Loucy (cell line): ENCODE data around the gene MAN1C1.

Source experiments
- H2AFZ ChIP-seq: fragments of 200-600 bp; sonication (generic); 2 replicates; pipeline ENCODE4 v1.6.0; 2016; ENCODE audit warnings: antibody characterized with exemption, mild to moderate bottlenecking, low read length, moderate library complexity
- H3F3A ChIP-seq: fragments of 200-600 bp; 2 replicates; pipeline ENCODE4 v1.6.0; 2016; ENCODE audit warnings: antibody characterized with exemption, low read depth, mild to moderate bottlenecking
- H3K27me3 ChIP-seq: fragments of 200-600 bp; sonication (generic); 2 replicates; pipeline ENCODE4 v1.6.1; 2014; ENCODE audit warnings: low read length, mild to moderate bottlenecking; ENCODE audit not compliant: insufficient read depth, poor library complexity, severe bottlenecking
- H3K36me3 ChIP-seq: fragments of 200-600 bp; sonication (generic); 2 replicates; pipeline ENCODE4 v1.6.1; 2016; ENCODE audit warnings: low read length; ENCODE audit not compliant: insufficient read depth
- H3K4me1 ChIP-seq: fragments of 200-600 bp; sonication (generic); 2 replicates; pipeline ENCODE4 v1.5.1; 2014; ENCODE audit warnings: low read length, mild to moderate bottlenecking; ENCODE audit not compliant: insufficient read depth, poor library complexity, severe bottlenecking
- H3K4me2 ChIP-seq: fragments of 200-600 bp; sonication (generic); 2 replicates; pipeline ENCODE4 v1.6.0; 2014; ENCODE audit warnings: antibody characterized with exemption, low read length, low read depth, mild to moderate bottlenecking; ENCODE audit not compliant: poor library complexity, severe bottlenecking
- H3K4me3 ChIP-seq: fragments of 200-600 bp; sonication (generic); 2 replicates; pipeline ENCODE4 v1.5.1; 2014; ENCODE audit warnings: low read length, mild to moderate bottlenecking, mixed read lengths; ENCODE audit not compliant: poor library complexity, severe bottlenecking
- H3K79me2 ChIP-seq: fragments of 200-600 bp; sonication (generic); 2 replicates; pipeline ENCODE4 v1.6.1; 2014; ENCODE audit warnings: low read length; ENCODE audit not compliant: insufficient read depth
- H3K9ac ChIP-seq: fragments of 200-600 bp; sonication (generic); 2 replicates; pipeline ENCODE4 v1.6.0; 2014; ENCODE audit warnings: mild to moderate bottlenecking, low read depth, low read length, moderate library complexity; ENCODE audit not compliant: poor library complexity, severe bottlenecking
- H3K9me2 ChIP-seq: fragments of 200-600 bp; sonication (generic); replicated peaks from 2 replicates; pipeline ENCODE4 v1.6.1; 2016; ENCODE audit warnings: low read depth, low read length, mixed read lengths
- H3K9me3 ChIP-seq: fragments of 200-600 bp; sonication (generic); 2 replicates; pipeline ENCODE4 v1.6.1; 2014; ENCODE audit warnings: mild to moderate bottlenecking, antibody characterized with exemption, low read length, low read depth; ENCODE audit not compliant: insufficient read depth
- H4K20me1 ChIP-seq: fragments of 200-600 bp; sonication (generic); 2 replicates; pipeline ENCODE4 v1.6.0; 2014; ENCODE audit warnings: antibody characterized with exemption, low read length, mild to moderate bottlenecking; ENCODE audit not compliant: insufficient read depth, poor library complexity, severe bottlenecking
- CTCF ChIP-seq: fragments of 200-600 bp; sonication (generic); conservative IDR thresholded peaks from 2 replicates; pipeline ENCODE4 v1.5.1; 2014; ENCODE audit warnings: mild to moderate bottlenecking, antibody characterized with exemption, low read length
- EZH2phosphoT487 ChIP-seq: fragments of 200-600 bp; IDR thresholded peaks from 2 replicates; pipeline ENCODE4 v1.6.1; 2018; ENCODE audit warnings: antibody characterized with exemption, mild to moderate bottlenecking, moderate library complexity, borderline replicate concordance

MAN1C1 gene

GRCh38 chr1:25766721-25767436, 150.3 kb downstream of the MAN1C1 start:
- no peaks in the 10 kb centered on the region for H3K79me2 ChIP-seq
- H3K4me2 ChIP-seq: peak overlapping the region; percentile 61
- H3K36me3 ChIP-seq: no peaks in the 10 kb centered on the region
- H3K4me1 ChIP-seq: peaks cover 35% of the 10 kb centered on the region
- TF ChIP-seq EZH2phosphoT487 (no peak), CTCF (no peak)
- peaks cover 17% of the 10 kb centered on the region for H3K27me3 ChIP-seq
- H3K4me3 ChIP-seq: peak overlapping the region; percentile 27
- H3K9ac ChIP-seq: peak overlapping the region; percentile 22
- 0 out of 2 replicates have a peak, but pooled peaks cover 3% of the 10 kb centered on the region for H3F3A ChIP-seq
- no peak overlapping the region for H2AFZ ChIP-seq
- no peaks in the 10 kb centered on the region for H3K9me2 ChIP-seq
- no peaks in the 10 kb centered on the region for H3K9me3 ChIP-seq
- H4K20me1 ChIP-seq: no peaks in the 10 kb centered on the region

- H3K4me1 ChIP-seq: peaks cover 36% of the 10 kb centered on the region
- no peak overlapping the region for H3K9ac ChIP-seq
- no peak overlapping the region for H2AFZ ChIP-seq
- H4K20me1 ChIP-seq: no peaks in the 10 kb centered on the region
- H3K36me3 ChIP-seq: no peaks in the 10 kb centered on the region
- H3K4me2 ChIP-seq: no peak overlapping the region
- 0 out of 2 replicates have a peak, but pooled peaks cover 3% of the 10 kb centered on the region for H3F3A ChIP-seq
- peaks cover 23% of the 10 kb centered on the region for H3K27me3 ChIP-seq
- H3K9me2 ChIP-seq: no peaks in the 10 kb centered on the region
- TF ChIP-seq CTCF (no peak), EZH2phosphoT487 (no peak)
- H3K79me2 ChIP-seq: no peaks in the 10 kb centered on the region
- no peaks in the 10 kb centered on the region for H3K9me3 ChIP-seq
- no peak overlapping the region for H3K4me3 ChIP-seq
Measured at GRCh38 chr1:25767437-25767770, 150.8 kb downstream of the MAN1C1 start.

DNA sequence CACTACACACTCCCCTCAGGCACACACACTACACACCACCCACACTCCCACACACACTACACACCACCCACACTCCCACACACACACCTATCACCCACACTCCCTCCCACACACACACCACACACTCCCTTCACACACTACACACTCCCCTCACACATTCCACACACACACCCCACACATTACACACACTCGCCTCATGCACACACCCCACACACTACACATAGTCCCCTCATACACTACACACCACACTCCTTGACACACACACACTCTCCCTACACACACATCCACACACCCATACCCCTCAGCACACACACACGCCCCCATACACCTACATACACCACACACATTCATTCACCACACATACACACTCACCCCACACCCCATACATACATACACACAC, 152.4 kb downstream of the MAN1C1 start:
- Histone ChIP-seq H3K4me1 (peaks cover 37% of the 10 kb centered on the region), H3K36me3 (no peaks in the 10 kb centered on the region), H3K79me2 (no peaks in the 10 kb centered on the region), H3K9me2 (no peaks in the 10 kb centered on the region), H3K4me2 (no peak overlapping the region), H3K9me3 (no peaks in the 10 kb centered on the region), H4K20me1 (no peaks in the 10 kb centered on the region), H3K4me3 (no peak overlapping the region), H2AFZ (no peak overlapping the region), H3K27me3 (peaks cover 36% of the 10 kb centered on the region), H3F3A (0 out of 2 replicates have a peak, but pooled peaks cover 3% of the 10 kb centered on the region), H3K9ac (no peak overlapping the region)
- no peak for TF ChIP-seq EZH2phosphoT487
- TF ChIP-seq CTCF: no peak
